Measurements from ENCODE around the gene XKR7. TPM values are rescaled to one million over a fixed set of nuclear protein-coding genes. Genes with fewer than 3 reads are reported as not detected.
"Not testable (repeated sequence)": the region's sequence is repeated elsewhere in the genome, so short reads cannot be mapped to it uniquely, and the experiment has no call there.

XKR7 gene
- total RNA-seq (2014; rRNA removed; shearing (Covaris generic)) = not detected in 2 replicates

GRCh38 chr20:31967830-31968249 is at the start of gene XKR7:
XKR7 (plus strand) TSS chr20:31968151; CDS start chr20:31968176, 25 bp downstream.
- DNase-seq (ENCODE audit: low spot score) = no peak

GRCh38 chr20:31918466-31919105 is 49.4 kb upstream of the XKR7 start:
- no peak for DNase-seq (ENCODE audit: low spot score)

GRCh38 chr20:31919410-31920155 is 48.4 kb upstream of the XKR7 start:
- DNase-seq (ENCODE audit: low spot score) = no peak

GRCh38 chr20:31920275-31920855 is 47.6 kb upstream of the XKR7 start:
- no peak for DNase-seq (ENCODE audit: low spot score)

GRCh38 chr20:31921480-31921879 is 46.5 kb upstream of the XKR7 start:
- not testable (repeated sequence) for DNase-seq (ENCODE audit: low spot score)

- no peak for DNase-seq (ENCODE audit: low spot score)
Measured at GRCh38 chr20:31922181-31922580, 45.8 kb upstream of the XKR7 start.

- DNase-seq (ENCODE audit: low spot score) = no peak
Measured at GRCh38 chr20:31922588-31922987, 45.4 kb upstream of the XKR7 start.

GRCh38 chr20:31923388-31924331 is 44.3 kb upstream of the XKR7 start:
- no peak for DNase-seq (ENCODE audit: low spot score)

- DNase-seq (ENCODE audit: low spot score) = no peak
Measured at GRCh38 chr20:31924561-31924960, 43.4 kb upstream of the XKR7 start.

- no peak for DNase-seq (ENCODE audit: low spot score)
Measured at GRCh38 chr20:31925631-31926030, 42.3 kb upstream of the XKR7 start.

- DNase-seq (ENCODE audit: low spot score) = no peak
Measured at GRCh38 chr20:31926493-31926892, 41.5 kb upstream of the XKR7 start.

- no peak for DNase-seq (ENCODE audit: low spot score)
Measured at GRCh38 chr20:31927627-31928159, 40.3 kb upstream of the XKR7 start.

GRCh38 chr20:31929631-31930030 is 38.3 kb upstream of the XKR7 start:
- not testable (repeated sequence) for DNase-seq (ENCODE audit: low spot score)

- no peak for DNase-seq (ENCODE audit: low spot score)
Measured at GRCh38 chr20:31930779-31931178, 37.2 kb upstream of the XKR7 start.

- DNase-seq (ENCODE audit: low spot score) = no peak
Measured at GRCh38 chr20:31933698-31934097, 34.3 kb upstream of the XKR7 start.

GRCh38 chr20:31934491-31934890 is 33.5 kb upstream of the XKR7 start:
- DNase-seq (ENCODE audit: low spot score) = no peak

- DNase-seq (ENCODE audit: low spot score) = no peak
Measured at GRCh38 chr20:31934968-31935764, 32.8 kb upstream of the XKR7 start.

- DNase-seq (ENCODE audit: low spot score) = no peak
Measured at GRCh38 chr20:31936420-31936819, 31.5 kb upstream of the XKR7 start.

- DNase-seq (ENCODE audit: low spot score) = no peak
Measured at GRCh38 chr20:31937820-31938219, 30.1 kb upstream of the XKR7 start.

- no peak for DNase-seq (ENCODE audit: low spot score)
Measured at GRCh38 chr20:31939661-31940060, 28.3 kb upstream of the XKR7 start.
